Neuronal stem cell (in vitro differentiated cells): ENCODE results near the gene NME8.

ENCODE experiments used
- DNase-seq: peaks from one replicate; pipeline ENCODE4 v3.0.0-alpha.2; 2013; ENCODE audit warnings: low spot score
- H2AFZ ChIP-seq: one replicate; pipeline ENCODE4 v1.6.1; 2013; ENCODE audit warnings: mild to moderate bottlenecking, low read length, inconsistent platforms
- H2AK5ac ChIP-seq: 2 replicates; pipeline ENCODE4 v1.6.1; 2013; ENCODE audit warnings: low read depth, mild to moderate bottlenecking, inconsistent platforms, low read length, moderate library complexity, mixed read lengths
- H2BK120ac ChIP-seq: 2 replicates; pipeline ENCODE4 v1.6.1; 2013; ENCODE audit warnings: low read depth, mild to moderate bottlenecking, inconsistent platforms, low read length, moderate library complexity, mixed read lengths
- H2BK12ac ChIP-seq: one replicate; pipeline ENCODE4 v1.6.1; 2013; ENCODE audit warnings: low read length, inconsistent platforms
- H2BK15ac ChIP-seq: 2 replicates; pipeline ENCODE4 v1.6.1; 2013; ENCODE audit warnings: mild to moderate bottlenecking, low read length, inconsistent platforms, mixed read lengths
- H2BK5ac ChIP-seq: one replicate; pipeline ENCODE4 v1.6.1; 2013; ENCODE audit warnings: inconsistent platforms, mild to moderate bottlenecking, low read length, moderate library complexity
- H3K14ac ChIP-seq: one replicate; pipeline ENCODE4 v1.6.1; 2013; ENCODE audit warnings: low read length, inconsistent platforms
- H3K18ac ChIP-seq: 2 replicates; pipeline ENCODE4 v1.6.1; 2013; ENCODE audit warnings: low read length, inconsistent platforms
- H3K23ac ChIP-seq: 2 replicates; pipeline ENCODE4 v1.6.1; 2013; ENCODE audit warnings: low read depth, mild to moderate bottlenecking, mixed read lengths, low read length, inconsistent platforms; ENCODE audit not compliant: poor library complexity
- H3K27ac ChIP-seq: replicated peaks from 3 replicates; pipeline ENCODE4 v1.5.1; 2013; ENCODE audit warnings: low read length, inconsistent platforms
- H3K27me3 ChIP-seq, 3 experiments: 2 replicates each; pipeline ENCODE4 v1.6.1; 2013; ENCODE audit warnings: low read length in 3 of 3, mild to moderate bottlenecking in 2 of 3, inconsistent platforms in 1 of 3, low read depth in 1 of 3, mixed read lengths in 1 of 3, moderate library complexity in 1 of 3; ENCODE audit not compliant: control insufficient read depth in 3 of 3, insufficient read depth in 3 of 3
- H3K36me3 ChIP-seq, 2 donors: replicated peaks in 1 of 2; 2 replicates each; pipeline ENCODE4 v1.6.1; 2013; ENCODE audit warnings: low read length in 2 of 2; ENCODE audit not compliant: control insufficient read depth in 2 of 2, insufficient read depth in 2 of 2
- H3K4ac ChIP-seq: 2 replicates; pipeline ENCODE4 v1.6.1; 2013; ENCODE audit warnings: inconsistent platforms, mild to moderate bottlenecking, low read length, moderate library complexity
- H3K4me1 ChIP-seq, 2 donors: 1 replicate in 1 of 2; 2 replicates in 1 of 2; pipeline ENCODE4 v1.6.1; 2013; ENCODE audit warnings: low read length in 2 of 2, low read depth in 1 of 2; ENCODE audit not compliant: control insufficient read depth in 2 of 2, insufficient read depth in 1 of 2
- H3K4me2 ChIP-seq: one replicate; pipeline ENCODE4 v1.6.1; 2013; ENCODE audit warnings: mild to moderate bottlenecking, low read length, inconsistent platforms; ENCODE audit not compliant: insufficient read depth, poor library complexity, severe bottlenecking
- H3K4me3 ChIP-seq, 2 donors: 2 replicates each; pipeline ENCODE4 v1.5.1; 2013; ENCODE audit warnings: low read length in 2 of 2, mild to moderate bottlenecking in 2 of 2, inconsistent platforms in 1 of 2, moderate library complexity in 1 of 2
- H3K79me1 ChIP-seq: one replicate; pipeline ENCODE4 v1.6.1; 2013; ENCODE audit warnings: low read depth, mild to moderate bottlenecking, inconsistent platforms, low read length, moderate library complexity
- H3K9ac ChIP-seq: one replicate; pipeline ENCODE4 v1.6.1; 2013; ENCODE audit warnings: mild to moderate bottlenecking, low read depth, low read length, inconsistent platforms; ENCODE audit not compliant: poor library complexity
- H3K9me3 ChIP-seq, 2 donors: replicated peaks in 1 of 2; 2 replicates each; pipeline versions ENCODE3 to v1.6.1; 2013; ENCODE audit warnings: low read length in 2 of 2, mild to moderate bottlenecking in 2 of 2, inconsistent platforms in 1 of 2, low read depth in 1 of 2, mixed read lengths in 1 of 2, moderate library complexity in 1 of 2; ENCODE audit not compliant: control insufficient read depth in 2 of 2, insufficient read depth in 1 of 2
- H4K8ac ChIP-seq: one replicate; pipeline ENCODE4 v1.6.1; 2013; ENCODE audit warnings: low read depth, mild to moderate bottlenecking, inconsistent platforms, low read length, moderate library complexity
- H4K91ac ChIP-seq: one replicate; pipeline ENCODE4 v1.6.1; 2013; ENCODE audit warnings: low read length, low read depth, mild to moderate bottlenecking, inconsistent platforms; ENCODE audit not compliant: poor library complexity
- WGBS, 2 donors: extraction: QIAGEN DNeasy Blood & Tissue Kit; methylation state at CpG; one replicate each; pipeline ENCODE4 v1.1.7; 2013; ENCODE audit warnings: missing lambda C conversion rate in 2 of 2, mixed read lengths in 1 of 2; ENCODE audit not compliant: insufficient read length in 2 of 2, insufficient replicate concordance in 1 of 2; ENCODE audit errors: extremely low coverage in 2 of 2; 5-methylcytosine and 5-hydroxymethylcytosine counted together

NME8 gene

GRCh38 chr7:37816922-37817590, 31.3 kb upstream of the NME8 start:
- H3K9me3 ChIP-seq = peaks cover 4 to 6% of the 10 kb centered on the region in 2 donors
- no peak overlapping the region for H3K23ac ChIP-seq
- no peak overlapping the region for H2AFZ ChIP-seq
- H3K36me3 ChIP-seq = no peaks in the 10 kb centered on the region
- no peak overlapping the region for H2BK12ac ChIP-seq
- H2AK5ac ChIP-seq = no peak overlapping the region
- H3K9ac ChIP-seq = no peak overlapping the region
- no peak overlapping the region for H3K27ac ChIP-seq
- DNase-seq = no peak
- peaks cover 0 to 3% (median 0%) of the 10 kb centered on the region in 3 experiments for H3K27me3 ChIP-seq
- no peak overlapping the region for H3K4me2 ChIP-seq
- H2BK5ac ChIP-seq = no peak overlapping the region
- no peak overlapping the region for H2BK15ac ChIP-seq
- no peak overlapping the region for H3K14ac ChIP-seq
- H2BK120ac ChIP-seq = no peak overlapping the region
- no peaks in the 10 kb centered on the region for H3K4me1 ChIP-seq
- H3K4ac ChIP-seq = no peak overlapping the region
- no peak overlapping the region for H4K91ac ChIP-seq
- WGBS, 2 donors = no CpG with 5 or more reads among the region's 3 CpGs
- no peak overlapping the region for H3K4me3 ChIP-seq
- H3K79me1 ChIP-seq = no peaks in the 10 kb centered on the region
- no peak overlapping the region for H4K8ac ChIP-seq
- no peak overlapping the region for H3K18ac ChIP-seq

- no peaks in the 10 kb centered on the region for H3K36me3 ChIP-seq
- no peak overlapping the region for H4K8ac ChIP-seq
- H3K18ac ChIP-seq = no peak overlapping the region
- H2BK15ac ChIP-seq = no peak overlapping the region
- no peak overlapping the region for H3K27ac ChIP-seq
- no peak overlapping the region for H3K4me3 ChIP-seq
- no peaks in the 10 kb centered on the region for H3K4me1 ChIP-seq
- no peak overlapping the region for H3K4ac ChIP-seq
- H3K27me3 ChIP-seq = peaks cover 0 to 3% (median 0%) of the 10 kb centered on the region in 3 experiments
- H3K9ac ChIP-seq = no peak overlapping the region
- H2BK12ac ChIP-seq = no peak overlapping the region
- H2AK5ac ChIP-seq = no peak overlapping the region
- H2BK120ac ChIP-seq = no peak overlapping the region
- no peak overlapping the region for H4K91ac ChIP-seq
- no peak overlapping the region for H2BK5ac ChIP-seq
- H3K9me3 ChIP-seq = peaks cover 4 to 6% of the 10 kb centered on the region in 2 donors
- WGBS, 2 donors = no CpG with 5 or more reads among the region's 2 CpGs
- H3K4me2 ChIP-seq = no peak overlapping the region
- H3K79me1 ChIP-seq = no peaks in the 10 kb centered on the region
- H3K14ac ChIP-seq = no peak overlapping the region
- DNase-seq = no peak
- no peak overlapping the region for H3K23ac ChIP-seq
- H2AFZ ChIP-seq = no peak overlapping the region
Observed at GRCh38 chr7:37817591-37817960, 30.8 kb upstream of the NME8 start.

- WGBS, 2 donors = no CpG with 5 or more reads among the region's 5 CpGs
Observed at GRCh38 chr7:37817996-37818720, 30.2 kb upstream of the NME8 start.

GRCh38 chr7:37820708-37821468, 27.5 kb upstream of the NME8 start:
- WGBS, 2 donors = no CpG with 5 or more reads among the region's 3 CpGs
- H2BK12ac ChIP-seq = no peak overlapping the region

More at GRCh38 chr7:37817996-37818720, 30.2 kb upstream of the NME8 start:
- Histone ChIP-seq H3K4me1 (no peaks in the 10 kb centered on the region), H3K79me1 (no peaks in the 10 kb centered on the region), H3K18ac (no peak overlapping the region), H3K4me2 (no peak overlapping the region), H3K27ac (no peak overlapping the region), H2AK5ac (no peak overlapping the region), H2AFZ (no peak overlapping the region), H3K4ac (no peak overlapping the region), H3K27me3 (peaks cover 0 to 3% (median 0%) of the 10 kb centered on the region in 3 experiments), H3K36me3 (no peaks in the 10 kb centered on the region), H4K91ac (no peak overlapping the region), H2BK5ac (no peak overlapping the region), H2BK12ac (no peak overlapping the region), H2BK15ac (no peak overlapping the region), H3K23ac (no peak overlapping the region), H3K4me3 (no peak overlapping the region), H4K8ac (no peak overlapping the region), H3K14ac (no peak overlapping the region), H2BK120ac (no peak overlapping the region), H3K9ac (no peak overlapping the region), H3K9me3 (peaks cover 4 to 6% of the 10 kb centered on the region in 2 donors)
- DNase-seq = no peak

More at GRCh38 chr7:37820708-37821468, 27.5 kb upstream of the NME8 start:
- Histone ChIP-seq H3K4me1 (no peaks in the 10 kb centered on the region), H3K23ac (no peak overlapping the region), H3K9ac (no peak overlapping the region), H3K36me3 (no peaks in the 10 kb centered on the region), H3K14ac (no peak overlapping the region), H2BK120ac (no peak overlapping the region), H3K4me3 (no peak overlapping the region), H3K27ac (no peak overlapping the region), H3K27me3 (peaks cover 0 to 3% (median 0%) of the 10 kb centered on the region in 3 experiments), H4K91ac (no peak overlapping the region), H3K79me1 (no peaks in the 10 kb centered on the region), H4K8ac (no peak overlapping the region), H3K9me3 (peaks cover 4 to 6% of the 10 kb centered on the region in 2 donors), H3K4ac (no peak overlapping the region), H3K18ac (no peak overlapping the region), H2BK5ac (no peak overlapping the region), H2AFZ (no peak overlapping the region), H2BK15ac (no peak overlapping the region), H3K4me2 (no peak overlapping the region), H2AK5ac (no peak overlapping the region)
- no peak for DNase-seq
